Measurements from ENCODE around the gene MAZ. TPM values are rescaled to one million over a fixed set of nuclear protein-coding genes. Genes with fewer than 3 reads are reported as not detected.

Gene MAZ
- total and polyA plus RNA-seq, 2 of the 13 experiments (the other 11 are each of a cell fraction or from before 2014, with no cell fraction given), result 203 to 277 TPM

DNA sequence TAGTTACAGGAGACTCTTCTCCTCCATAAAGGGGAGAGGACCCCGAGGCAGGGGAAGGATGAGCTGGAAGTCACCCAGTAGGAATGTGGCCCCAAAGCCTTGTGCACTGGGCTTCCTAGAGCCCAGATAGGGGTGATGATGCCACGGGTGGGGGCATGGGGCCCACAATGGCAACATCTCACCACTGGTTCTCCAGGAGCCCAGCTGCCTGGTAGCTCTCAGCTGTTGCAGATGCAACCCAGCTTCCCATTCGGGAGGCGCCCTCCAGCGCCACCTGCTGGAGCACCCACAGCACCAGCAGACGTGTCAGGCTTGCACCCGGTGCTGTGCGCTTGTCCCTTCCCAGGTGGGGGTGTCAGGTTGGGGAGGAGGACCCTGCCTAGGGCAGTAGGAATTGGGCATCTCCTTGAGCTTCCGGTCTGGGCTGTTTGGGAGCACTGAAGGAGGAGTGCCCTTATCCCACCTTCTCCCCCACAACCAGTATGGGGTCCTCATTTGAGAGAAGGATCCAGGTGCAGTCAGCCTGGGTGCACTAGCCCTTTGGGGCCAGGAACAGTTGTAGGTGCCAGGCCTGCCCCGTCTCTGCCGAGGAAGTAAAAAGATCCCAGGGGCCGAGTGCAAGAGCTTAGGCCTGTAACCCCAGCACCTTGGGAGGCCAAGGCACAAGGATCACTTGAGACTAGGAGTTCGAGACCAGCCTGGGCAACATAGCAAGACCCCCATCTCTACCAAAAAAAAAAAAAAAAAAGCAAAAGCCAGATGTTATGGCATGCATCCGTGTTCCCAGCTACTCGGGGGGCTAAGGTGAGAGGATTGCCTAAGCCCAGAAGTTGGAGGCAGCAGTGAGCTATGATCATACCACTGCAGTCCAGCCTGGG, 42.3 kb downstream of the MAZ start (continued):
- TF ChIP-seq, protein P1, sequence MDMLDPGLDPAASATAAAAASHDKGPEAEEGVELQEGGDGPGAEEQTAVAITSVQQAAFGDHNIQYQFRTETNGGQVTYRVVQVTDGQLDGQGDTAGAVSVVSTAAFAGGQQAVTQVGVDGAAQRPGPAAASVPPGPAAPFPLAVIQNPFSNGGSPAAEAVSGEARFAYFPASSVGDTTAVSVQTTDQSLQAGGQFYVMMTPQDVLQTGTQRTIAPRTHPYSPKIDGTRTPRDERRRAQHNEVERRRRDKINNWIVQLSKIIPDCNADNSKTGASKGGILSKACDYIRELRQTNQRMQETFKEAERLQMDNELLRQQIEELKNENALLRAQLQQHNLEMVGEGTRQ (IDR thresholded peaks at IDR 0.05; ENCODE audit: low read depth, low read length), result no peak
- TF ChIP-seq, protein P1 (CRISPR knock-in tag; IDR thresholded peaks at IDR 0.05; ENCODE audit: borderline replicate concordance), result no peak
- TF ChIP-seq MLXIP (CRISPR knock-in tag; IDR thresholded peaks at IDR 0.05; ENCODE audit: borderline replicate concordance), result no peak
- 0 out of 2 replicates have a peak, but pooled peaks have one; percentile 8 for TF ChIP-seq ZNF770 (CRISPR knock-in tag; IDR thresholded peaks at IDR 0.05)
- no peak for TF ChIP-seq NFIC (IDR thresholded peaks at IDR 0.05; ENCODE audit: low read length)
- peak; percentile 54; the same call in 1 of the 2 replicates for TF ChIP-seq TBX2 (CRISPR knock-in tag; IDR thresholded peaks at IDR 0.05; ENCODE audit: borderline replicate concordance)
- TF ChIP-seq RXRA (CRISPR knock-in tag; IDR thresholded peaks at IDR 0.05), result peak; percentile 41; the same call in 1 of the 2 replicates
- TF ChIP-seq TIGD3 (CRISPR knock-in tag; IDR thresholded peaks at IDR 0.05; ENCODE audit: borderline replicate concordance), result no peak
- TF ChIP-seq MAFG (CRISPR knock-in tag; IDR thresholded peaks at IDR 0.05), result no peak
- TF ChIP-seq NFE2 (CRISPR knock-in tag; IDR thresholded peaks at IDR 0.05), result no peak
- no peak for TF ChIP-seq ZBTB3 (CRISPR knock-in tag; IDR thresholded peaks at IDR 0.05; ENCODE audit: borderline replicate concordance, low read depth)
- peak; percentile 75; the same call in 1 of the 2 replicates for TF ChIP-seq HBP1 (CRISPR knock-in tag; IDR thresholded peaks at IDR 0.05; ENCODE audit: low read depth)
- no peak for TF ChIP-seq MNT (IDR thresholded peaks at IDR 0.05)
- TF ChIP-seq ZNF414 (CRISPR knock-in tag; IDR thresholded peaks at IDR 0.05), result no peak
- TF ChIP-seq PLRG1 (conservative IDR thresholded peaks at IDR 0.05), result no peak

Data from HepG2 (cell line).